NCI-H774 (cell line): ENCODE measurements around the gene ATP5PO.
"Not testable (repeated sequence)": the region's sequence is repeated elsewhere in the genome, so short reads cannot be mapped to it uniquely, and the experiment has no call there.

Experiments
- DNase-seq: peaks from one replicate; lab custom pipeline; 2025; lab: John Stamatoyannopoulos, UW

Gene ATP5PO

DNA sequence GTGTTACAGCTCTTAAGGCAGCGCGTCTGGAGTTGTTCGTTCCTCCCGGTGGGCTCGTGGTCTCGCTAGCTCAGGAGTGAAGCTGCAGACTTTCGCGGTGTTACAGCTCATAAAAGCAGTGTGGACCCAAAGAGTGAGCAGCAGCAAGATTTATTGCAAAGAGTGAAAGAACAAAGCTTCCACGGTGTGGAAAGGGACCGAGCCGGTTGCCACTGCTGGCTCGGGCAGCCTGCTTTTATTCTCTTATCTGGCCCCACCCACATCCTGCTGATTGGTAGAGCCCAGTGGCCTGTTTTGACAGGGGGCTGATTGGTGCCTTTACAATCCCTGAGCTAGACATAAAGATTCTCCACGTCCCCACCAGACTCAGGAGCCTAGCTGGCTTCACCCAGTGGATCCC is 47.7 kb downstream of the ATP5PO start:
- DNase-seq, result not testable (repeated sequence)

DNA sequence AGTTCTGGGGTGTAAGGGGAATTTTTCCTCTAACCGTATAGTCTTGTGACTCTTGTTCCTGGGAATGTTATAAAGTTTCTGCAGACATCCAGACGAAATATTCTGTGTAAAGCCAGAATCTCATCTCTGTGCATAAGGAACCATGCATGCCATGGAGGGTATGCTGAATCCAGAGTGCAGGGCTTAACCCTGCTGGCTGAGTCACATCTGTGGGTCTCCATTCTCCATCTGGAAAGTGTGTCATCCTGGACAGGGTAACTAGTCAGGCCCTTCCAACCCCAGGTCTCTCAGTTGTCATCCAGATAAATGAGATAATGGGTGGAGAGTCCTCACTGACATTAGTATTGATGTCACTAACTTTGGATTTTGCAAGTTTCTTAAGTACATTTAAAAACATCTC is 48.8 kb downstream of the ATP5PO start:
- no peak for DNase-seq

DNA sequence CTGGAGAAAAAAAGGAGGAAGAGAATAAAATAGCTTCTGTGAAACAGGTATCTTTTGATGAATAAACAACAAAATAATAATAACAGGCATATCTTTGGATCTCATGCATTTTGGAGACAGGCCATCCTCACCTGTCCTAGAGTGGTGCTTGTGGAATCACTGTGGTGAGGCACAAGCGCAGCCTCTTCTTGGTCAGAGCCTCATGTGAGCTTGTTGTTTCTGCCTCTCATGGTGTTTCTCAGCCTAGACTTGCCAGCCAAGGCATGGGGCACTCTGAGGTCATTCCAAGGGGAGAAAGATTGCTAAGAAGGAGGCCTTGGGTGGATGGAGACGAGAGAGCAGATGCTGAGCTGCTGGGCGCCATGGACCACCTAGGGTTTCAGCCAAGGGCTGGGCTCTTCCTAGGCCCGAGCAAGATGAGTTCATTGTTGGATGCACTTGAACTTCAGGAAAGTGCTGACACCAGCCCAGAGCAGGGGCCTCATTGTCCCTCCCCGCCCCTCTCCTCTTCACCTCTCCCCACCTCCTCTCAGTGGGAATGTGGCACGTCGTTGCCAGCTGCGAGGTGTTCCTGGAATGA is 49.5 kb downstream of the ATP5PO start:
- DNase-seq, result no peak

DNA sequence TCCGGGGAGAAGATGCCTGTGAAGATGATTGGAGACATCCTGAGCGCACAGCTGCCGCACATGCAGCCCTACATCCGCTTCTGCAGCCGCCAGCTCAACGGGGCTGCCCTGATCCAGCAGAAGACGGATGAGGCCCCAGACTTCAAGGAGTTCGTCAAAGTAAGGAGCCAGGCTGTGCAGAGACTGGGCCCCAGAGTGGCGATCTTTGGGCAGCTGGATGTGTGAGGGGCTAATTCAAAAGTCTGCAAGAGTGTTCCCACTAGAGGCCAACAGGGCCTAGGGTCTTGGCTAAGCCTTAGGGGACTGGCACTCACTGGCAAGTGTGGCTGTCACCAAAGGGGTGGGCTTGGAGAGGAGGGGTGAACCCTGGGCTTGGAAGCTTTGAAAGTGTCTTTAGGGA is 50.4 kb downstream of the ATP5PO start:
- no peak for DNase-seq

DNA sequence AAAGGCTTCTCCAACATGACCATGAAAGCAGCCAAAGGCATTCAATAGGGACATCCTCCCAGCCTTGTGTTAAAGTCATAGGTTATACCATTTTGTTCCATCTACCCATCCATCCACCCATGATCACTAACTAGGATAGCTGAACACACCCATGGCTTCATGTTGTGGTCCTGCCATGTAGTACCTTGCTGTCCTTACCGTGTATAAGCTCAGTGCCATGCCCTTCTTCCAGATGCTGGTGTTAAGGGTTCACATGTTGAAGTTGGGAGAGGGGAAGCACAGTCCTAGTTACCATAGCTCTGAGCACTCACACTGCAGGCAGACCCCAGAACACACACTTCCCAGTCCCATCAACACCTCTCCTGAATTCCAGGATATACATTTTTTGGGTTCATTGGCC is 51.5 kb downstream of the ATP5PO start:
- DNase-seq, result no peak

DNA sequence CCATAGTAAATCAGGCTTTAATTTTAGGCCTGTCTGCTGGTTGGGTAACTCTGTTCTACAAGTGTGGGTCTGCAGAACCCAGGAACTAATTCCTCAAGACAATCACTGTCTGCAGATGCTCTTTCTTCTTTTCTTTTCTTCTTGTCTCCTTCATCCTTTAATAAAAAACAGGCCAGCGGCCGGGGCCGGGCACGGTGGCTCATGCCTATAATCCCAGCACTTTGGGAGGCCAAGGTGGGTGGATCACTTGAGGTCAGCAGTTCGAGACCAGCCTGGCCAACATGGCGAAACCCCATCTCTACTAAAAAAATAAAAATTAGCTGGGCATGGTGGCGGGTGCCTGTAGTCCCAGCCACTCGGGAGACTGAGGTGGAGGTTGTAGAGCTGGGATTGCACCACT is 52.4 kb downstream of the ATP5PO start:
- not testable (repeated sequence) for DNase-seq

DNA sequence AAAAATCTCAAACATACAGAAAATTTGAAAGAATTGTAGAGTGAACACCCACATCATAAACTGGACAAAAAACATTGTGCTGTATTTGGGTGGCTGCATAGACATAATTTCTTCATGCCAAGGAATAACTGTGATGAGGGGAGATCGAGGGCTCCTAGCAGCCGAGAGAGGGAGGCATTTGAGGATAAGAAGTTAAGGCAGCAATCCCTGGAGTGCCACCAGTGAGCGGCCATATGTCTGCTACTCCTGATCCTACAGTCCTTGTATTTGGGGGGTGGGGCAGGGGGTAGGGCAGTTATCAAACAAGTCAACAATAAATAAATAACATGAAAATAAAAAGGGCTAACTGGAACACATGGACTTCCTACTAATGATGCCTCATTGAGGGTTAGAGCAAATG is 54.5 kb downstream of the ATP5PO start:
- DNase-seq, result no peak

DNA sequence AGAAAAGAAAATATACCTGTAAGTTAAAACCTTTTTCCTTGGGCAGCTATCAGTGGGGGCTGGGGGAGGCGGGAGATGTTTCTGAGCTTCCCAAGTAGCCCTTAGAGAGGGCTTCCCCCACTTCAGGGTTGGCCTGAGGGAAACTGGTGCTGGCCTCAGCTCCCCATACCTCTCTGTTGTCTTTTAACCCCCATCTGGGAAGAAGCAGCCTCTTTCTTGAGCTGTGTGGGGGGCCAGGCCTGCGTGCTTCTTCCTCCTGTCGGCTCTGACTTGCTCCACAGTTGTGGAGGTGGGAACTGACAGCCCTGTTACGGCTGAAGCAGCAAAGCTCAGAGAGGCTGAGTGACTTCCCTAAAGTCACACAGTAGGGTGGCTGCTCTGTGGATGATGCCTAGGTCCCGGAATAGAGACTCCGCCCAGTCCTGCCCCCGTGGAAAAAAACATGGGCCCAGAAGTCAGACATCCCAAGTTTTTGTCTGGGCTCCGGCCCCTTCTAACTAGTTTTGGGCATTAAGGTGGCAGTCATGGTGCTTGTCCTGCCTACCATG is 55.2 kb downstream of the ATP5PO start:
- no peak for DNase-seq

DNA sequence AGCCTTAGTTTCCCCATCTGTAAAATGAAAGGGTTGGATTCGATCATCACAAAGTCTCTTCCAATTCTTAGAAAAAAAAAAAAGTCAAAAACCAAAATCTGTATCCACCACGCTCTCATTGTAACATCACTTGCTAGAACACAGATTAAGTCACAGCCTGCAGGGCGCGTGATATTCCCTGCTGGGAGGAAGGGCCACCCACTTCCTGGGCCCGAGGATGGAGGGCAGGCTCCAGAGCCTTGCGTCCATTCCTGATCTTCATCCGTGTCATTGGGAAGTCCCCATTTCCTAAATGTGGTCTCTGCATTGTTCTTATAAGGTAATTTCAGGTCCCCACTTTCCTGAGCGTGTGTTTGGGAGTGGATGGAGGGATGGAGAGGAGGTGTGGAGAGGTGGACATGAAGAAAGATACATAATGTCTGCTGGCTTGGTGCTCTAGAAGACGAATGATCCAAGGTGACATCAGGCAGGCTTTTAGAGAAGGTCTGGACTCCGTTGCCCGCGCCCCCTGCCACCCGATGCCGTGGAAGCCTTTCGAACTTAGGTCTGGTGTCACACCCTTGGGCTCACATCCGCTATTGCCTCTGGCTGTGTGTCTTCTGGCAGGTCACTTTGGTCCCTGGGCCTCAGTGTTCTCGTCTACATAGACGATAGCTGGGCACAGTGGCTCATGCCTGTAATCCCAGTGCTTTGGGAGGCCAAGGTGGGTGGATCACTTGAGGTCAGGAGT is 56.1 kb downstream of the ATP5PO start:
- DNase-seq, result no peak

DNA sequence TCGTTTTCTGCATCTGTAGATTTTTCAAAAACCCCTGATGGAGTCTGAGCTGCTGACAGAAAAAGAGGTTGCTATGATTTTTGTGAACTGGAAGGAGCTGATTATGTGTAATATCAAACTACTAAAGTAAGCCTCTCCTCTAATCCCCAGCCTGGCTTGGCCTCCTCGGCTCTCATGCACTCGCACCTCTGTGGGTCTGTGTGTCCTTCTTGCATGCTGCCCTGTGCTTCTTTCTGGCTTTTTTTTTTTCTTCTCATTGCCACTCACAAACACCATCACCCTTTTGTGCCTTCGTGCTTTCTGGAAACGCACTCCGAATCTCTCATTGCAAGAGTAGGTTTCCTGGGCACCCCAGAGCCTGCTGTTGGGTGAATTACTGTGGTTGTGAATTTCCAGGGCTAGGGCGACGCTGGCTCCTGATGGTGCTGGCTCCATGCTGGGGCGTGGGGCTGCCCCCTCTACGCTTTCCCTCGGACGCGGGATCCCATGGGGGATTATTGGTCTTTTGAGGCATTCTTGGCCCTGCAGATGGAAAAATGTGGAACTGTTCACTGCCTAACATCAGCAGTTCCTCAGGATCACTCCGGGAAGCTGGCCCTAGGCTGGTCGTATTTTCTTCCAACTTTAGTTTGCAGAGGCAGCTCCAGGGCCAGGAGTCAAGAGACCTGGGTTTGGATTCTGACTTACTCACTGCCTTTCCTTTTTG is 56.8 kb downstream of the ATP5PO start:
- DNase-seq, result no peak

DNA sequence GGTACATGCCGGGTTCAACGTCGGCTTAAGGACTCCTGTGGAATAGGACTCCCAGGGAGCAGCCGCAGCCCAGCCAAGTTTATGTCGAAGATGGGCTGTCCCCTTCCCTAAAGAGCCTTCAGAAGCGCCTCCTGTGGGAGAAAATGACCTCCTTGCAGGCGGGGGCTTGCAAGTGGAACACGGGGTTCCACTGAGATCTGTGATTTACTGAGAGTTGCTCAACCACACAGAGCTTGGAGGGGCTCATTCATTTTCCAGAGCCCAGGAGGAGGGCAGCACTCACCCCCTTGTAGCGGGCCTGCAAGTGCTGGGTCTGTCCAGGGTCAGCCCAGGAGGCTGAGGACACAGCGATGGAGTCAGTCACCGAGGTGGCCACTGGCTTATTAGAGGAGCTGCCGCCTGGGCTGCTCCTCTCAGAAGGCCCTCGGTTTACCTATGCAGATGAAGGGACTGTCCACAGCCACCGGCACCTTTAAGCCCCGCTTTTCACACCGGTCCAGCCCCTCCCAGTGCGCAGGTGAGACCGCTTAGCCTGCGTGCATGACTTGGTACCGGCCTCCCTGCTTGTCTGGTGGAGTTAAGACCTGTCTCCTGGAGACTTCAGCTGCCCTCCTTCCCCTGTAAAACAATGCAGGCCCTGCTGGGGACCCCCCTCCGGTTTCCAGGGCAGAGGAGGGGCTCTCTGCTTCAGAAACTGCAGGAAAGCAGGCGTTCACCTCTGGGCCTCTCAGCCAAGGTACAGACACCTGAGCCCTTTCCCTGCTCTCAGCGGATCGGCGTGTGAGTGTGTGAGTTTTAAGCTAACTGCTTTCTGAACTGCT is 57.5 kb downstream of the ATP5PO start:
- no peak for DNase-seq

DNA sequence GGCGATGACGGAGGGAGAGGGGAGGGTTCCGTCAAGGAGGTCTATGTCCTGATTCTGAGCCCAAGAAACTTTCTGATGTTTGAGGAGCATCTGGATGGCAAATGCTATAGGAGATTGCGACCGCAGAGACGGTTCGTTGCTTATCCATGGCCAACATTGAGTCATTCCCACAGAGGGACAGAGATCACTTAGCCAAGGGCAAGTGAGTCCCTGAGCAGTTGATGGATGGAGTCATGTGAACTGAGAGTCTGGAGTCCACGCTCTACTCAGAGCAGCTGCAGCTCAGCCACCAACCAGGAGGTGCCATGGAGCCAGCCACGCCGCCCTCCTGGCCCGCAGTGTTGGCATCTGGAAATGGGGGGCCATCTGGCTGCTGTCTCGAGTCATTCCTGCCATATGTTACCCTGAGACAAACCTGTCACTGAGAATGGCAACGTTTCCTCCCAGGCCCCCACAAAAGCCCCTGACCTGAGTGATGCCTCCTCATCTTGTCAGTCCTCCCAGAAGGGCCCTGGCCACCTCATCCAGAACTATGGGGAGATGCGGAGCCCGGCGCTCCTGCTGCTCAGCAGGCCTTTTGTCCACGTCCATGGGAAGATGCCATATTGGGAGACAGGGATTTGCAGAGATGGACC is 58.6 kb downstream of the ATP5PO start:
- no peak for DNase-seq

DNA sequence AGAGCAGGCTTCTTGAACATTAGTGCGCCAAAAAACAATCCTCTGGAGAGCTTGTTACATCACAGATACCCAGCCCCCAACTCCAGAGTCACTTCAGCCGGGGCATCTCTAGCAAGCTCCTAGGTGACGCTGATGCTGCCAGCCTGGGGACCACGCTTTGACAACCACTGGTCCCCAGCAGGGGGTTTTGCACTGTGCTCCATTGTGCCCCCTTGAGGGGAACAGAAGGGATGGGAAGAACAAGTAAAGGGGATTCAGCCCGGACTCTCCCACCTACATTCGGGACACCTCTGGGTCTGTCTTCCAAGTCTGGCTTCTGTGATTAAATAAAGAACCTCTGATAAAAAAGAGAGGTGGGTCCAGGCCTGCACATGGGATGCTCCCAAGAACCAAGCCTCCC is 60.4 kb downstream of the ATP5PO start:
- DNase-seq, result no peak

DNA sequence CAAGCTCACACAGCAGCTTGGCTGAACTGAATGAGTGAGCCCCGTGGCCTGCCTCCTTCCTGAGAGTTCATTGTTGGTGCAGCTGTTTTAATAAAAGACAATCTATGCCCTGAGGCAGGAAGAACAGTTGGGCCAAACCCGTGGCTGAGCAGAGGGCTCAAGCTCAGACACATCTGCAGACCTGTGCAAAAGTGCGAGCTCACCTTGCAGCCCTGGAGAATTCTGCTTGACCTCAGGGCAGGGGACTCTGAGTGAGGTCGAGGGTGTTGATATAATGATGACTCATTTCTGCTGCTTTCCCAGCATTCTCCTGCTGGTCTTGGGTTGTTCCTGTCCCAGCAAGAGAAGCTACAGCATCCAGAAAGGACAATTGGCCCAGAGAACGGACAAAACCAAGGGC is 61.0 kb downstream of the ATP5PO start:
- no peak for DNase-seq
